ENCODE results near the gene POLDIP2. TPM values are rescaled to one million over a fixed set of nuclear protein-coding genes. Genes with fewer than 3 reads are reported as not detected.

POLDIP2 gene
- 149 and 160 TPM in 2 replicates for total RNA-seq (2014; rRNA removed; shearing (Covaris generic))
- 103 and 126 TPM in 2 replicates for polyA plus RNA-seq (2014; cell fraction: nucleus; rRNA removed)

- peak; percentile 94 for DNase-seq (ENCODE audit: extremely low read depth, low read depth)
These were observed at the start of gene POLDIP2 for GRCh38 chr17:28357061-28357900. Gene POLDIP2, minus strand, starts transcription at chr17:28357527. Its CDS starts 79 bp downstream, at chr17:28357448.

- no peak for DNase-seq (ENCODE audit: extremely low read depth, low read depth)
These were observed 49.1 kb upstream of the POLDIP2 start for GRCh38 chr17:28406473-28406814.

GRCh38 chr17:28405632-28406472 lies 48.5 kb upstream of the POLDIP2 start, which contains the start of gene SLC46A1:
Gene SLC46A1, minus strand, starts transcription at chr17:28406212. Its CDS starts 98 bp downstream, at chr17:28406114.
- no peak for DNase-seq (ENCODE audit: extremely low read depth, low read depth)

- no peak for DNase-seq (ENCODE audit: extremely low read depth, low read depth)
These were observed 47.7 kb upstream of the POLDIP2 start for GRCh38 chr17:28404812-28405570.

- DNase-seq (ENCODE audit: extremely low read depth, low read depth): no peak
These were observed 47.1 kb upstream of the POLDIP2 start for GRCh38 chr17:28404461-28404811.

- no peak for DNase-seq (ENCODE audit: extremely low read depth, low read depth)
These were observed 46.7 kb upstream of the POLDIP2 start for GRCh38 chr17:28404007-28404406.

GRCh38 chr17:28402844-28403243 lies 45.5 kb upstream of the POLDIP2 start:
- DNase-seq (ENCODE audit: extremely low read depth, low read depth): no peak

- no peak for DNase-seq (ENCODE audit: extremely low read depth, low read depth)
These were observed 44.9 kb upstream of the POLDIP2 start for GRCh38 chr17:28402224-28402630.

GRCh38 chr17:28399808-28400207 lies 42.5 kb upstream of the POLDIP2 start:
- no peak for DNase-seq (ENCODE audit: extremely low read depth, low read depth)

- no peak for DNase-seq (ENCODE audit: extremely low read depth, low read depth)
These were observed 41.1 kb upstream of the POLDIP2 start for GRCh38 chr17:28398280-28398981.

- DNase-seq (ENCODE audit: extremely low read depth, low read depth): no peak
These were observed 40.5 kb upstream of the POLDIP2 start for GRCh38 chr17:28397687-28398279.

GRCh38 chr17:28397275-28397674 lies 39.9 kb upstream of the POLDIP2 start:
- DNase-seq (ENCODE audit: extremely low read depth, low read depth): no peak

- DNase-seq (ENCODE audit: extremely low read depth, low read depth): no peak
These were observed 39.4 kb upstream of the POLDIP2 start for GRCh38 chr17:28396635-28397239.

- no peak for DNase-seq (ENCODE audit: extremely low read depth, low read depth)
These were observed 38.6 kb upstream of the POLDIP2 start for GRCh38 chr17:28395968-28396367.

- DNase-seq (ENCODE audit: extremely low read depth, low read depth): no peak
These were observed 38.1 kb upstream of the POLDIP2 start for GRCh38 chr17:28395426-28395825.

- DNase-seq (ENCODE audit: extremely low read depth, low read depth): no peak
These were observed 37.2 kb upstream of the POLDIP2 start for GRCh38 chr17:28394337-28395116.

GRCh38 chr17:28392491-28392890 lies 35.2 kb upstream of the POLDIP2 start:
- DNase-seq (ENCODE audit: extremely low read depth, low read depth): no peak

GRCh38 chr17:28391401-28391800 lies 34.1 kb upstream of the POLDIP2 start:
- no peak for DNase-seq (ENCODE audit: extremely low read depth, low read depth)

GRCh38 chr17:28390984-28391383 lies 33.7 kb upstream of the POLDIP2 start:
- DNase-seq (ENCODE audit: extremely low read depth, low read depth): no peak
